HG02973 (cell line): ENCODE results near the gene MSGN1.
"Not testable (repeated sequence)": the region's sequence is repeated elsewhere in the genome, so short reads cannot be mapped to it uniquely, and the experiment has no call there.

Experiments used
- ATAC-seq: cut with Tn5 transposase; IDR thresholded peaks from one replicate; pipeline ENCODE4 v1.9.1; 2021; ENCODE audit warnings: moderate library complexity; ENCODE audit not compliant: unreplicated experiment

MSGN1 gene

DNA sequence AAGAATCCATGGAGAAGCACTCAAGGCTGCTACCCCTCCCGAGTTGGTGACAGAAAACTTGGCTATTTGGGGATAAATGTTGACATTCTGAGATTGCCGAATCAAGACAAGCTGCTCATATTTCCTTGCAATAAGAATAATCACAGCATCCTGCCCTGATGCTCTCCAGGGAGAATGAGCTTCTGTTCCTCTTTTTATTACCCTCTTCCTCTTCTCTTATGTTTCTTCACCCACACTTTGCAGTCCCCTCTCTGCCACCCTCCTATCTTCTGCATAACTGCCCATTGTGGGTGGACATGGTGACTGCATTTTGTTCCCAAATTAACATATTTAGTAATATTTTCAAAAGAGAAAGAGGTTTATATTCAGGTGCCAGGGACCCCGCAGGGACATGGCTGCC, 11.9 kb upstream of the MSGN1 start:
- ATAC-seq, result peak; percentile 59

DNA sequence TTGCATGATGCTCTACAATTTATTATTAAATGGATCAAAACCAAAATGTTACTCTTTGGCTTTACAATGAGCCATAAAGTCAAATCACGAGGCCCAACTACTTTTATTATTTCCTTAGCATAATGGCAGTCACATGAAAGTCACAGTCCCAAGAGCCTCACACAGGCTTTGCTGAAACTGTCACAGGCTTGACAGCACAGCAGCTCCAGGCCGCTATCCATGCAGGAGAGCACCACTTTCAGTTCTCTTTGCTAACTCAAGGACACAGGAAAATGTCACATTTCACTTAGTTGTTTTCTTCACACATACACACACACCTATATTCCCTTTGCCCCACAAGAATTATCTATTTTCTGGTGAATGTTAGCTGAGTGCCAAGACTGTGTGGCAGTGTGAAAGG, 11.1 kb upstream of the MSGN1 start:
- ATAC-seq, result no peak

DNA sequence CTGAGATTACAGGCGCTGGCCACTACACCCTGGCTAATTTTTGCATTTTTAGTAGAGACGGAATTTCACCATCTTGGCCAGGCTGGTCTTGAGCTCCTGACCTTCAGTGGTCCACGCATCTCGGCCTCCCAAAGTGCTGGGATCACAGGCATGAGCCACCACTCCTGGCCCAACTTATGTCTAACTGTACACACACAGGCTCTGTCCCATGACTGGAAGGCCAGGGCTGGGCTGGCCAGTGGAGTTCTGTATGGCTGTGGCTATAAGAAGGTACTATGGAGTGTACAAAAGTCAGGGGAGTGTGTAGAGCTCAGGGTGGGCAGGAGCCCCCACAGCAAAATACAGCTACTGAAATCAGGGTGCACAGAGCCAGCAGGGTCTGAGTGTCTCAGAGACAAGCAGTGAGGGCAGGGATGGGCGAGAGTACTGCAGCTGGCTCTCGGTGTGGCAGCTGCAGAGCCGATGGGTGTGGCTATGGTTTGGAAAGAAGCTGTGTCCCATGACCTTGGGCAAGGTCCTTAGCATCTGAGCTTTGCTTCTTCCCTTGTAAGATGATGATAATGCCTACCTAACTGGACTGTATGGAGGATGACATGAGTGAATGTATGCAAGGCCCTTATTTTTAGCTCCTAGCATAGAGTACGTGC, 10.4 kb upstream of the MSGN1 start:
- no peak for ATAC-seq

DNA sequence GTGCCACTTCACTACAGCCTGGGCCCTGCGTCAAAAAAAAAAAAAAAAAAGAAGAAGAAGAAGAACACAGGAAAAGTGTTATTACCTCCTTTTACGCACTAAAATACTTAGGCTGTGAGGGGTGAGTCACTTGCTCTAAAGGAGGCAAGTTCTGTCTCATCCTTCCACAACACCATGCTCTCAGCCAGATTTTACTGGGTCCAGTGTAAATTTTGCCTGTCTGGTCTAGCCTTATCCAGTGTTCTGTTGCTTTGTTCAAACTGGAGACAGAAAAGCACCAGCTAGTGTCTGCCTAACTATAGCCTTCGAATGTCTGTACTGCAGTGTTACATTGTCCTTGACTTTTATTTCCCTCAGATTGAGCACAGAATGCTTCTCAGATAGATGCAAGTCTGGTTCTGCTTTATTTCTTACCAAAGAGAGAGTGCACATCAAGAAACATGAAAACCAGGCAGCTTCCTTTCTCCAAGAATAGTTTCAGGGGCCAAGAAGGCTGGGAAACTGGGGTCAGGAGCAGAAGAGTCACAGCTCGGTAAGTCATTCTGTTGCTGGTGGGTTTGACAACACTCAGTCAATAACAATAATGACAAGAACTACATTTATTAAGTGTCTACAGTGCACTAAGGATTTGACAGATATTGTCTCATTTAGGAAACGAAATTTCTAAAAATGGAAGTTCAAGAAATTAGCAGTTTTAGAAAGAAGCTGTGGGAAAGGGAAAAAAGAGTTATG, 3.1 kb upstream of the MSGN1 start:
- peak; percentile 64 for ATAC-seq

DNA sequence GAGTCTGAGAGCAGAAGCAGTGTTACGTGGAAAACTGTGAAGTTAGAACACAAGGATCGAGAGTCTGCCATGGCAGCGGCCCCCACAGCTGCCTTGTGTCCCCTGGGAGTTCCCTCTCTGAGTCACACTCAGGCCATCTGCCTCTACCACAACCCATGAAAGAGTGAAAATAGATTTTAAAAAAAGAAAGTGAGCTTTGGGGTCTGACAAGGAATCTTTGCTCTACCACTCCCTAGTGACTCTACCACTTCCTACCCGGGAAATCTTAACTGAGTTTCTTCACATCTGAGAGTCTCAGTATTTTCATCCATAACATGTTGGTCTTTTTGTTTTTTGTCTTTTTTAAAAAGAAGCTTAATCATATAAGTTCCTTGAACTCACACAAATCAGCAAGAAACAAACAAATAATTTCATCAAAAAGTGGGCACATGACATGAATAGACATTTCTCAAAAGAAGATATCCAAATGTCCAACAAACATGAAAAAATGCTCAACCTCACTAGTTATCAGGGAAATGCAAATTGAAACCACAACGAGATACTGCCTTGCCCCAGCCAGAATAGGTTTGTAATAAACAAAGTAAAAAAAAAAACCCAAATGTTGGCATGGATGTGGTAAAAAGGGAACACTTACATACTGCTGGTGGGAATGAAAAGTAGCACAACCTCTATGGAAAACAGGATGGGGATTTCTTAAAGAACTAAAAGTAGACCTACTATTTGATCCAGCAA, 2.4 kb upstream of the MSGN1 start:
- peak; percentile 88 for ATAC-seq

DNA sequence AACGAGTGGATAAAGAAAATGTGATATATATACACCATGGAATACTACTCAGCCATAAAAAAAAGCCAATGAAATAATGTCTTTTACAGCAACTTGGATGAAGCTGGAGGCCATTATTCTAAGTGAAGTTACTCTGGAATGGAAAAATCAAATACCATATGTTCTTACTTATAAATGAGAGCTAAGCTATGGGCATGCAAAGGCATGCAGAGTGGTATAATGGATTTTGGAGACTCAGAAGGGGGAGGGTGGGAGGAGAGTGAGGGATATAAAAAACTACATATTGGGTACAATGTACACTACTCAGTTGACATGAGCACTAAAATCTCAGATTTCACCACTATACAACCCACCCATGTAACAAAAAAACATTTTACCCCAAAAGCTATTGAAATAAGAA, 1.7 kb upstream of the MSGN1 start:
- ATAC-seq, result no peak

DNA sequence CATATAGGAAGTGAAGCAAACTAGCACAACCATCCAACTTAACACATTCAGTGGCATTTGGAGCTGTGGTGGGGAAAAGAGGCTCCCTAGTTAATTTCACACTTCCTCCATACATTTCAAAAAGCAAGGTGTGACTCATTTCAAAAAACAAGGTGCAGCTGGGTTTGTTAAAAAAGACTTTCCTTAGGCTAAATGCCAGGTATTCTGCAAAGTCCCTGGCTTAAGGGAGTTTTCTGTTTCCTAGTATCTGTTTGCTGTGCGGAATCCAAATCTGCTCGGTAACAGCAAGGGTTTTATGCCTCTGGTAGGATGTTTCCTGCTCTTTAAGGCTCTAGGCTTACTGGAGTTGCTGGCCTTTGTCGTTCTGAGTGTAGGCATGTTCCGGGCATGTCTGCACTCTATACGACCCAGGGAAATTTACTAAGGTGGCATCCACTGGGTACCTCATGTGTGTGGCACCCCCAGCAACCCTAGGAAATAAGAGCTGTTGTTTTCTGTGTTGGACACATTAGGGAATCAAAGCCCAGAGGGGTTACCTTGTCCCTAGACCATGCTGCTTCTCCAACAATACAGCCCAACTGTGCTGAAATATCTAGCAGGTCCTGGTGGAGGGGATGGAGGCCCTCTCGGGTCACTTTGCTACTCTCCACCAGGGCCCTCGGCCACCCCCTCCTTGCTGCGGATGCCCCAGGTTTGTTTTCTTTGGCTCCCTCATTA, 634 bp upstream of the MSGN1 start:
- ATAC-seq, result no peak

DNA sequence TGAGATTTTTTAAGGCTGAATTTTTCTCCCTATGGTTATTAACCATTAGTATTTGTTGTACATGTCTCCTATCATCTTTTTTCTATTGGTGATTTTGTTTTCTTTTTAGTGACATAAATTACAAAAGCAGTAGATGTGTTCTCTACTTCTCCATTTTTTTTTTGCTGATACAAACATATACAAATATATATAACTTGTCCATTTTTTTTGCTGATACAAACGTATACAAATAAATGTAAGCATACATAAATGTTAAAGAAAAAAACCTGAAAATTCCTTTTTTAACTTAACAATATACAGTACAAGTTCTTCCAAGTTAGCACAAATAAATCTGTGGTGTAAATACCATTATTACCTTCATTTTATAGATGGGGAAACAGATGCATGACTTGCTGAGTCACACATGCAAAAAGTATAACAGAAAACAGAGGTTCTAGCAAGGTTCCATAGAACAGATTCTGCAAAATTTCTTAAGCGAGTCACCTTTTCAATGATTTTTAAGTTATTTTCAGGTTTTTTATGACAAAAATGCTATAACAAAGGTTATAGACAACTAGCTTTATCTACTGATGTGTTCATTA, 2.1 kb downstream of the MSGN1 start:
- no peak for ATAC-seq

DNA sequence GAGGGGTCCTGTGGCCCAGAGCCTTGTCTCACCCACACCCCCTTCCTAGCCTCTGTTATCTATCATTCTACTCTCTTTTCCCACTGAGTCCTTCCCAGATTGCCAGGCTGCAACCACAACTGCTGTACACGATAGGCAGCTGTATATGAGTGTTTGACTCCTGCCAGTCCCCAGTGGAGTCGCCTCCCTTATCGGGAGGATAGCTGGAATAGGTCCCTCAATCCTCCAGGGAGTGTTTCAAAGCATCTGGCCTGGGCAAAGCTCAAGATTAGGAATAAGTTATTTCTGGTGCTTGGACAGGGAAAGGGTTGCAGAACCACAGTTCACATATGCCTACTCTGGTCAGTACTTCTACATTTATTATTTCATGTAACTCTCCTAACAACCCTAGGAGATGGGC, 4.8 kb downstream of the MSGN1 start:
- no peak for ATAC-seq

DNA sequence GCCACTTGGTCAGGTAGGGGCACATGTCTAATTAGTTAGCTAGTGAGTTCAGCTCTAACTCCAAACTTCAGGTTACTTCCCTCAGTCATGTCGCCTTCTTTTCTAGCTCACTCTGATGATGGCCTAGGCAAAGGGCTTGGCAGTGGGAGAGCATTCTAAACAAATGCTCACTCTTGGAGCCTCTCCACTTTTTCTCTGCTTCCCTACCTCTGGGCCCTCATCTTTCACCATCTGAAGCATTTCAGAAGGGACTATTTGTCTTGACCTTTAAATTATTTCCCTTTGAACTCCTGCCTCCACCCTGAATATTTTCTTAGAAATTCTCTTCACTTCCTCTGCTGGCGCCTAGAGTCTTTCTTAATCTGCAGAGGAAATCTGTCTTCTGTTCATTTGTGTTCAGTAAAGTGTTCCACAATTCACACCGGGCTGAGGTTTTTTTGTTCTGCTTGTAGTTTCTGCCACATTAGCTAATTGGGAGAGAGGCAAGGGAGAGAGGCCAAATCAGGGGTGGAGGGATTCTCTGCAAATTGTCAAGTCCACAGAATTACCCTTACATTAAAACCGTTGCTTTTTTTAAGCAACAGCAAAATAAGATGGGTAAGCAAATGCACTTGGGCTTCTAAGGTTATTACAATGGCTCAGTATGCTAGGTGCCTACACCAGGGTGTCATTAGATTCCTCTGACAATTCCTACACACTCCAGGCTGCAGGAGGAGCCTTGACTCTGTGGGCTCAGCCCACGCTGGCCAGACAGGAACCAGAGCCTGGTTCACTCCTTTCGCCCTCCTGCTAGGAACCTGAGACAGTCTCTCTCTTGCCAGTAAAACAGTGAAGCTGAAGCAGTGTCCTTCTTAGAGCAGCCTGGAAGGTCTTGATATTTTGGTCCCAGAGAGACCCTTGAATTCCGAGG, 5.5 kb downstream of the MSGN1 start:
- ATAC-seq, result peak; percentile 25

DNA sequence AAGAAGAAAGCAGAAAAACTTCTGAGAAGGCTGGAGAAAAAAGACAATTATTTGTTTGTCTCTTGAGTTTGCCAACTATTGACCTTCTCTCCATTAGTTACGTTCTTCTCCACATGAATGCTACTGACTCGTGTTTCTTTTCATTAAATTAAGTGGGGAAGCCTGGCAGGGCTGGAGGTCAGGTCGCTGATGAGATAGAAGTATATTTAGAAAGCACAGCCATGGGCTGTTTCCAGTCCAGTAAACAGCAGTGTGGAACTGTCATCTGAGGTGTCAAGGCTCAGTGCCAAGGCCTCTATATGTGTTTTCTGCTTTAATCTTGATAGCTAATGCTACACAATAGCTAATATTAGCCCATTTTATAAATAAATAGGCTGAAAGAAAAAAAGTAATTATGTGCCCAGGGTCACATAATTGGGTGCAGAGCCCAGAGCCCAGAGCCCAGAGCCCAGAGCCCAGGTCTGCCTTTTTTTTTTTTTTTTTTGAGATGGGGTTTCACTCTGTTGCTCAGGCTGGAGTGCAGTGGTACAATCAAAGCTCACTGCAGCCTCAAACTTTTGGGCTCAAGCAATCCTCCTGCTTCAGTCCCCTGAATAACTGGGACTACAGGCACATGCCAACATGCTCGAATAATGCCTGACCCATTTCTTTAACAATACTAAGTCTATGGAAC, 6.3 kb downstream of the MSGN1 start:
- peak; percentile 49 for ATAC-seq

DNA sequence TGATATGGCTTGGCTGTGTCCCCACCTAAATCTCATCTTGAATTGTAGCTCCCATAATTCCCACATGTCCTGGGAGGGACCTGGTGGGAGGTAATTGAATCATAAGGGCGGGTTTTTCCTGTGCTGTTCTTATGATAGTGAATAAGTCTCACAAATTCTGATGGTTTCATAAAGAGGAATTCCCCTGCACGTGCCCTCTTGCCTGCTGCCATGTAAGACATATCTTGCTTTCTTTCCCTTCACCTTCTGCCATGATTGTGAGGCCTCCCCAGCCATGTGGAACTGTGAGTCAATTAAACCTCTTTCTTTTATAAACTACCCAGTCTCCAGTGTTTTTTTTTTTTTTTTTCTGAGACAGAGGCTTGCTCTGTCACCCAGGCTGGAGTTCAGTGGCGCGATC, 7.4 kb downstream of the MSGN1 start:
- not testable (repeated sequence) for ATAC-seq

DNA sequence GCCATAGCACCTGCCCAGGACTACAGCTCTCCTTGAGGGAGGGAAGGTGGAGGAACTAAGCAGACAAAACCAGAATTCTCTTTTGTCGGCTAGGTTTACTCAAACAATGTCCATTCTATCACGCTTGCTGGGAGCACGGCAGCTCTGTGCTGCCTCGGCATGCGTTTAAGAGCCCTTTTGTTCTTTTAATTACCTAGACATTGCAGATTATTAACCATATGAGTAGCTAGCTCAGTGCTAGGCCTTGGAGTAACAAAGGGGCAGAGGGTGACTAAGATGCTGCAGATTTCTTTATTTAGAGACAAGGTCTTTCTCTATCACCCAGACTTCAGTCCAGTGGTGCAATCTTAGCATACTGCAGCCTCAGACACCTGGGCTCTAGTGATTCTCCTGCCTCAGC, 11.1 kb downstream of the MSGN1 start:
- ATAC-seq, result no peak

DNA sequence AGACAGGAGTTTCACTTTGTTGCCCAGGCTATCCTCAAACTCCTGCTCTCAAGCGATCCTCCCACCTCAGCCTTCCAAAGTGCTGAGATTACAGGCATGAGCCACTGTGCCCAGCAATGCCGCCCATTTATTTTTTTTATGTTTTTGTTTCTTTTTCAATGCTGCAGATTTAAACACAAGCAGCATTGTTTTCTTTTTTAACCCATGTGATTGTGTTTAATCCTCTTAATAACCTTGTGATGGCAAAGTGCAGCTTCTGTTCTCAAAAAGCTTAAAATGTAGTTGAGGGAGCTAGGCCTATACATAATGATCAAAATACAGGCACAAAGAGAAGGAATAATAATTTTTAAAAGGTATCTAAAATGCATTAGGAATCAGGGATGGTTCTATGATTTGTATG, 11.5 kb downstream of the MSGN1 start:
- no peak for ATAC-seq

DNA sequence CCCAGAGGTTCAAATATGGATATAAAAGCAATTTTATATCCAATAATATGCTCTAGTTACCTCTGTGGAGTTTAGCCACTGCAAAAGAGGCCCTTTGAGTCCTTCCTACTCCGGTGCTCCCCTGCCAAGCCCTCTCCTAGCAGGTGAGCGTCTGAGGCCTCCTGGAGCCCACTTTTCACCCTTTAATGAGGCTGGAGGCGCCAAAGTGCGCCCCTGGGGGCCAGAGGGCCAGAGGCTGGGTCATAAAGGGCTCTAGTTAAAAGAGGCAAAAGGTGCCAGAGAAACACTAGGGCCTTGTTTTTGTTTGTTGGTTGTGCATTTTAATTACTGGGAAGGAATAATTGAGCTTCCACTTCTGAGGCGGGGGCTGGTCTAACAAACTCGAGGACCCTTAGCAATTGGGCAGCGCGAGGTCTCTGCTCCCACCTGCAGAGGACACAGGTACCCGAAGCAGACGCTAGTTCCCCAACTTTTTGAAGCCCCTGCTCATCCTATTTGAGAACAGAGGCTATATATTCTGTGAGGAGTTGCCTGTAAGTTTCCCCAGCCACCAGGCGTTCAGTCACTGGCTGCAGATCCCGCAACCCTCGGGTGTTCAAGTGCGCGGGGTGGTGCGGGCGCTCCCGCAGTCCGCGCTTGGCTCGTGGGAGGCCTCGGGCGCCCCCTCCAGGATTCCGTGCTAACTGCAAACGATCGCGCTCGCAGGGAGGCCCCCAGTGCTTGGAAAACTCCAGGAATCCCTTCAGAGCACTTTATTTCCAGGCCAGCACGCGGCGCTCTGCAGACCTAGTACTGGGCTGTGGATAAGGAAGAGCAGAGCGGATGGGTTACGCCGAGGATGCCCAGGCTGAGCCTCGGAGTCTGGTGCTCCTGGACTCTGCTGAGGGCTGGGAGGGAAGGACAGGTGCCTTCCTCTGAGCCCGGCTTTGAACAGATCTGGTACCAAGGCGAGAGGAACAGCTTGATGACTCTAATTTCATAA, 14.1 kb downstream of the MSGN1 start:
- ATAC-seq, result peak; percentile 91

DNA sequence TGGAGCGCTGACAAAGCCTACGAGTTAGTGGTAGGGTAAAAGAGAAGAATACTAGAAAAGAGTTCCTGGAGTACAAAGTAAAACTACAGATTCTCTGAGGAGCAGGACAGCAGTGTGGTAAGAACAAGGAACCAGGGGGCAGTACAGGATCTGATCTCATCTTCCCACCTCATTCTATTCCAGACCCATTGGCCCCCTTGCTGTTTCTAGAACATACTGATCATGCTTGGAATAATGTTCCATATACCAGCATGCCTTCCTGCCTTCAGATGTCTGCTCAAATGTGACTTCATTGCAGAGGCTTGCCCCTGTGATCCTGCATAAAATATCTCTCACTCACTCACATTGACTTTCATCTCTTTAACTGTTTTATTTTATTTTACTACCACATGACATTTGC, 19.3 kb downstream of the MSGN1 start:
- no peak for ATAC-seq

DNA sequence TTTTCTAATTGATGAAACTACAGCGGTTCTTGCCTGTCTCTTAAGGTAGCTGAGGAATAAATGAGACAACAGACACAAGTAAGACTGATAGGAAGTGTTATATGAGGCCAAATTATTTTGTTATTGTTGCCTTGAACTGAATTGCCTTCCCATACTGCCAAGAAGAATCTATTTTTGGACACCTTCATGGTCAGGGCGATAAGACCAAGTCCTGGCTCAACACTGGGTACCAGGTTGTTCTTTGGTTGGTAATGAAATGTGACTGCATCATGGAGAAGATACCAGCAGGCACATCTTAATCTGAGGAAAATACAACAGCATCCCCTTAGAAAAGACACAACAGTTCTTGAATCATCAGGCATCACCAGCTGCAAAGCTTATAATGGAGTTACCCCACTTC, 23.7 kb downstream of the MSGN1 start:
- ATAC-seq, result no peak

DNA sequence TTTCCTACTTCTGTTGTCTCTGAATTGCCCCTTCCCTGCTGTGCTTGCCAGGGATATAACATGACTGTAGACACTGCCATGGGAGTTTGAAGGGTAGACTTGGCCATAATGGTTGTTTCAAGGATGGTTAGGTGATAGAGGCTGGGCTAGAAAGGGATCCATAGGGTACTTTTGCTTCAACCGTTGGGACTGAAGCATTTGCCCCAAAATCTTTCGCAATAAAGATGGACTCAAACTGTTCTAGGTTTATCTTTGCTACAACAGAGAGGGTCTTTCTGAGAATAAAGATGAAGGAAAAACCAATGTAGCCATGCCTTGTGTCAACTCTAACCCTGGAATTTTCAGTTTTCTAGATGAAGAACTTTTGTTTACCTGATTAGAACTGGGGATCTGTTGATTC, 27.2 kb downstream of the MSGN1 start:
- ATAC-seq, result no peak
